B cell (primary cell): Measurements from ENCODE around the gene PRKD2. TPM values are rescaled to one million over a fixed set of nuclear protein-coding genes. Genes with fewer than 3 reads are reported as not detected.
"Not testable (repeated sequence)": the region's sequence is repeated elsewhere in the genome, so short reads cannot be mapped to it uniquely, and the experiment has no call there.

ENCODE experiments used
- ATAC-seq: fragments of 200-7000 bp; cut with Tn5 transposase; one replicate; pipeline ENCODE4 v1.10.0; 2021; ENCODE audit warnings: low read depth, mild to moderate bottlenecking, moderate number of reproducible peaks, moderate library complexity
- CTCF ChIA-PET: fragments of 350-600 bp; sonication (Branson Sonifier 250); formaldehyde crosslinking; loops from one replicate; lab custom pipeline; 2021; ENCODE audit warnings: antibody characterized with exemption, inconsistent platforms; lab: Charles Lee
- POLR2A ChIA-PET: fragments of 350-600 bp; sonication (Branson Sonifier 250); formaldehyde crosslinking; loops from one replicate; lab custom pipeline; 2021; ENCODE audit warnings: antibody characterized with exemption; lab: Charles Lee
- DNase-seq: peaks from one replicate; pipeline ENCODE4 v3.0.0; 2013
- H2AFZ ChIP-seq: 2 replicates; pipeline ENCODE4 v1.6.1; 2012; ENCODE audit warnings: mild to moderate bottlenecking, low read depth, low read length; ENCODE audit not compliant: insufficient read depth, poor library complexity, severe bottlenecking
- H3K27ac ChIP-seq, 2 donors: 1 replicate in 1 of 2; 2 replicates in 1 of 2; pipeline ENCODE4 v1.5.1; 2012 to 2013; ENCODE audit warnings: low read length in 2 of 2, mild to moderate bottlenecking in 2 of 2, moderate library complexity in 1 of 2
- H3K27me3 ChIP-seq, 4 experiments: fragments of 200-600 bp in 1 of 4; sonication (generic) in 1 of 4; replicated peaks in 1 of 4; 1 replicate in 2 of 4; 2 replicates in 2 of 4; pipeline versions ENCODE4 v1.6.1 to v1.7.0; 2013 to 2016; ENCODE audit warnings: low read length in 3 of 4, mild to moderate bottlenecking in 2 of 4, mixed read lengths in 1 of 4, moderate library complexity in 1 of 4; ENCODE audit not compliant: insufficient read depth in 4 of 4, control insufficient read depth in 3 of 4; ENCODE audit errors: control extremely low read depth in 1 of 4
- H3K36me3 ChIP-seq, 2 experiments: replicated peaks in 1 of 2; 1 replicate in 1 of 2; 2 replicates in 1 of 2; pipeline versions ENCODE4 v1.6.1 to v1.7.1; 2013; ENCODE audit warnings: low read length in 1 of 2; ENCODE audit not compliant: insufficient read depth in 2 of 2, control insufficient read depth in 1 of 2; ENCODE audit errors: control extremely low read depth in 1 of 2, extremely low read depth in 1 of 2
- H3K4me1 ChIP-seq, 2 donors: fragments of 200-600 bp in 1 of 2; sonication (generic) in 1 of 2; 1 replicate in 1 of 2; 2 replicates in 1 of 2; pipeline versions ENCODE4 v1.5.1 to v1.6.1; 2013 to 2017; ENCODE audit warnings: low read length in 2 of 2; ENCODE audit not compliant: control insufficient read depth in 2 of 2, insufficient read depth in 2 of 2
- H3K4me2 ChIP-seq: replicated peaks from 2 replicates; pipeline ENCODE3; 2012; ENCODE audit warnings: mild to moderate bottlenecking, low read depth, low read length; ENCODE audit not compliant: poor library complexity, severe bottlenecking
- H3K4me3 ChIP-seq, 5 experiments: fragments of 200-600 bp in 1 of 5; sonication (generic) in 1 of 5; 1 replicate in 3 of 5; 2 replicates in 2 of 5; pipeline versions ENCODE4 v1.5.1 to v1.7.0; 2011 to 2016; ENCODE audit warnings: low read length in 4 of 5, mild to moderate bottlenecking in 4 of 5, low read depth in 2 of 5, control low read depth in 1 of 5, moderate library complexity in 1 of 5; ENCODE audit not compliant: insufficient read depth in 1 of 5; ENCODE audit errors: control extremely low read depth in 1 of 5, extremely low read depth in 1 of 5
- H3K79me2 ChIP-seq: fragments of 200-600 bp; sonication (generic); one replicate; pipeline ENCODE4 v1.6.0; 2016; ENCODE audit warnings: low read length; ENCODE audit not compliant: control insufficient read depth, insufficient read depth
- H3K9ac ChIP-seq: fragments of 200-600 bp; sonication (generic); 2 replicates; pipeline ENCODE4 v1.6.1; 2017; ENCODE audit warnings: mild to moderate bottlenecking, low read length, moderate library complexity
- H3K9me3 ChIP-seq, 3 donors: one replicate each; pipeline versions ENCODE4 v1.6.1 to v1.7.1; 2013; ENCODE audit warnings: low read length in 2 of 3; ENCODE audit not compliant: control insufficient read depth in 2 of 3, insufficient read depth in 1 of 3; ENCODE audit errors: control extremely low read depth in 1 of 3
- H4K20me1 ChIP-seq: 2 replicates; pipeline ENCODE4 v1.6.0; 2012; ENCODE audit warnings: mild to moderate bottlenecking, low read length; ENCODE audit not compliant: insufficient read depth, control insufficient read depth, poor library complexity, severe bottlenecking
- H3K27ac Mint-ChIP-seq: one replicate; pipeline ENCODE4 v1.8.0; 2021; ENCODE audit warnings: mixed read lengths
- H3K27me3 Mint-ChIP-seq: one replicate; pipeline ENCODE4 v1.8.0; 2021; ENCODE audit warnings: mixed read lengths
- H3K4me1 Mint-ChIP-seq: one replicate; pipeline ENCODE4 v1.8.0; 2021; ENCODE audit warnings: mixed read lengths
- H3K4me3 Mint-ChIP-seq: one replicate; pipeline ENCODE4 v1.8.0; 2021; ENCODE audit warnings: mixed read lengths
- H3K9me3 Mint-ChIP-seq: one replicate; pipeline ENCODE4 v1.8.0; 2022; ENCODE audit warnings: mixed read lengths; ENCODE audit not compliant: insufficient read depth
- EZH2 ChIP-seq: IDR thresholded peaks from 2 replicates; pipeline ENCODE4 v1.6.1; 2012; ENCODE audit warnings: borderline replicate concordance, low read depth, mild to moderate bottlenecking, moderate library complexity, low read length; ENCODE audit not compliant: insufficient read depth, poor library complexity, severe bottlenecking
- WGBS: methylation state at CpG from one replicate; pipeline ENCODE4 v1.1.5; 2013; ENCODE audit warnings: missing lambda C conversion rate; ENCODE audit not compliant: insufficient coverage; 5-methylcytosine and 5-hydroxymethylcytosine counted together
- intact Hi-C: fragments of 100-400 bp; cut with micrococcal nuclease; formaldehyde crosslinking; loops from one replicate; pipeline ENCODE4 v1.10.0; 2022
- polyA plus RNA-seq: library from polyadenylated mRNA; depleted of rRNA; stranded (reverse); fragments of >200 nt; gene quantifications from 2 replicates; pipeline ENCODE4 v1.2.3, GENCODE V29; 2012
- total RNA-seq, 2 donors: library from RNA; stranded (reverse); fragments of 120-200 nt in 1 of 2; gene quantifications; 1 replicate in 1 of 2; 2 replicates in 1 of 2; pipeline versions ENCODE4 v1.2.3 to v1.2.4, GENCODE V29; 2013 to 2022
- TF ChIP-seq, protein P1 (sequence below): fragments of 200-600 bp; IDR thresholded peaks from one replicate; pipeline ENCODE4 v1.8.0; 2022; ENCODE audit warnings: antibody characterized with exemption, mild to moderate bottlenecking

PRKD2 gene
- total and polyA plus RNA-seq, 2 donors (not counting 1 experiment from before 2014, with no cell fraction given) = 192 to 208 TPM

DNA sequence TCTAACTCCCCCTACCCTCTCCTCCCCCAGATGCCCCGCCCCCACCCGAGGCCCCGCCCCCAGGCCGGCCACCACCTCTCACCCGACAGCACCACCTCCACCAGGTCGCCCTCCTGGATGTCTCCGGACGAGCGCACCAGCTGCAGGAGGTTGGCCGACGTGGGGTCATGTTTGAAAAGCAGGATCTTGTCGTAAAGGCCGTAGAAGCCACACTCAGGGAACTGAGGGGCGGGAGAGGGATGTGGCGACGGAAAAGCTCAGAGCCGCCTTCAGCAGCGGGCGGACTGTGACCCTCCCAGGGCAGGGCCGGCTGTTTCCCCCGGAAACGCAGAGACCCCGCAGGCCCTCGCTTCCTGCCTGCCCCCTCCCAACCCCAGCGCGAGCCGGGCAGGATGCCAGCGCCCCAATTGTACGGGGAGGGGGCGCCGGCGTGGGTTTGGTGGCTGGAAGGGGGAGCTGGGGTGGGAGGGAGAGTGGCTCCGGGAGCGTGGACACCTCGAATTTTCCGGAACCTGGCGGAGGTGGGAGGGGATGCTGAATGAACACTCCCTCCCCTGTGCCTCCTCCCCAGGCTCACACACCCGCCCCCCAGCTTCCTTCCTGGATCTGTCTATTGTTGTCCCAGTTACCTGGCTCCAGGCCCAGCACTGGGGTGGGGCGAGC is 3.0 kb downstream of the PRKD2 start:
- ATAC-seq (peak; percentile 20), DNase-seq (peak; percentile 56)
- intact Hi-C loops = loop anchor here (1.0 to 2.0 kb wide), 3 partner anchors 10 to 73 kb away; no protein-coding TSS in a partner anchor
- Histone ChIP-seq H3K79me2 (peaks cover 77% of the 10 kb centered on the region), H3K4me3 (peak overlapping the region in 4 of 5 experiments; percentile 89 to 99 (median 94)), H4K20me1 (peaks cover 58% of the 10 kb centered on the region), H2AFZ (peak overlapping the region; percentile 50), H3K9ac (peak overlapping the region; percentile 92), H3K4me1 (peaks cover 25 to 42% of the 10 kb centered on the region in 2 donors), H3K27me3 (no peaks in the 10 kb centered on the region), H3K9me3 (no peaks in the 10 kb centered on the region), H3K4me2 (peak overlapping the region; percentile 94), H3K27ac (peak overlapping the region; percentile 82 to 89), H3K36me3 (peaks cover 0 to 30% of the 10 kb centered on the region in 2 experiments)
- Mint-ChIP-seq H3K4me3 (peak overlapping the region; percentile 97), H3K9me3 (no peaks in the 10 kb centered on the region), H3K27me3 (no peaks in the 10 kb centered on the region), H3K4me1 (peaks cover 37% of the 10 kb centered on the region), H3K27ac (peak overlapping the region; percentile 94)
- ChIA-PET CTCF (interaction anchor here (0.8 to 4.4 kb wide), 7 partner anchors 9 to 127 kb away, joined by 3 to 65 read pairs (median 10); no protein-coding TSS in a partner anchor), POLR2A (interaction anchor here (0.5 to 1.3 kb wide), 8 partner anchors 8 to 110 kb away, joined by 3 to 10 read pairs (median 5); no protein-coding TSS in a partner anchor)
- 2% methylated on average over 14 of the region's 39 CpGs for WGBS
- TF ChIP-seq, protein P1, sequence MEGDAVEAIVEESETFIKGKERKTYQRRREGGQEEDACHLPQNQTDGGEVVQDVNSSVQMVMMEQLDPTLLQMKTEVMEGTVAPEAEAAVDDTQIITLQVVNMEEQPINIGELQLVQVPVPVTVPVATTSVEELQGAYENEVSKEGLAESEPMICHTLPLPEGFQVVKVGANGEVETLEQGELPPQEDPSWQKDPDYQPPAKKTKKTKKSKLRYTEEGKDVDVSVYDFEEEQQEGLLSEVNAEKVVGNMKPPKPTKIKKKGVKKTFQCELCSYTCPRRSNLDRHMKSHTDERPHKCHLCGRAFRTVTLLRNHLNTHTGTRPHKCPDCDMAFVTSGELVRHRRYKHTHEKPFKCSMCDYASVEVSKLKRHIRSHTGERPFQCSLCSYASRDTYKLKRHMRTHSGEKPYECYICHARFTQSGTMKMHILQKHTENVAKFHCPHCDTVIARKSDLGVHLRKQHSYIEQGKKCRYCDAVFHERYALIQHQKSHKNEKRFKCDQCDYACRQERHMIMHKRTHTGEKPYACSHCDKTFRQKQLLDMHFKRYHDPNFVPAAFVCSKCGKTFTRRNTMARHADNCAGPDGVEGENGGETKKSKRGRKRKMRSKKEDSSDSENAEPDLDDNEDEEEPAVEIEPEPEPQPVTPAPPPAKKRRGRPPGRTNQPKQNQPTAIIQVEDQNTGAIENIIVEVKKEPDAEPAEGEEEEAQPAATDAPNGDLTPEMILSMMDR = no peak
- no peak for TF ChIP-seq EZH2

GRCh38 chr19:46712768-46713338 is 4.1 kb downstream of the PRKD2 start:
- 100% methylated on average over 1 of the region's 6 CpGs for WGBS
- H3K9me3 Mint-ChIP-seq, ATAC-seq, H3K9ac ChIP-seq, H2AFZ ChIP-seq, H3K27me3 ChIP-seq, H3K4me3 ChIP-seq, DNase-seq, H3K9me3 ChIP-seq, intact Hi-C loops, H3K27me3 Mint-ChIP-seq: not testable (repeated sequence)
- H3K4me2 ChIP-seq = peak overlapping the region; percentile 94
- H3K4me1 Mint-ChIP-seq = peaks cover 26% of the 10 kb centered on the region
- peak overlapping the region; percentile 78 for H3K27ac Mint-ChIP-seq
- ChIA-PET CTCF (interaction anchor here (0.7 to 4.4 kb wide), 7 partner anchors 9 to 128 kb away, joined by 3 to 65 read pairs (median 5); no protein-coding TSS in a partner anchor), POLR2A (interaction anchor here (0.7 to 1.3 kb wide), 3 partner anchors 15 to 111 kb away, joined by 3 to 5 read pairs (median 4); no protein-coding TSS in a partner anchor)
- peak overlapping the region in 1 of 2 donors; percentile 39 for H3K27ac ChIP-seq
- peaks cover 84% of the 10 kb centered on the region for H3K79me2 ChIP-seq
- H3K36me3 ChIP-seq = peaks cover 0 to 39% of the 10 kb centered on the region in 2 experiments
- H3K4me3 Mint-ChIP-seq = peak overlapping the region; percentile 63
- H4K20me1 ChIP-seq = peaks cover 68% of the 10 kb centered on the region
- peaks cover 15 to 31% of the 10 kb centered on the region in 2 donors for H3K4me1 ChIP-seq
